ENCODE measurements around the gene DSCAML1.

- TF ChIP-seq POLR2A (IDR thresholded peaks at IDR 0.05) (no peak), EP300 (IDR thresholded peaks at IDR 0.05) (no peak), CTCF (IDR thresholded peaks at IDR 0.05) (no peak)
Measured at GRCh38 chr11:117466966-117467365, 330.1 kb downstream of the DSCAML1 start.

All from upper lobe of left lung (tissue), 4 donors.